ENCODE measurements around the gene ZC3H11A.

GRCh38 chr1:203763505-203763904 lies 31.9 kb upstream of the ZC3H11A start:
- TF ChIP-seq MAX (IDR thresholded peaks at IDR 0.05; ENCODE audit: insufficient read depth, insufficient read length) (no peak), CTCF (IDR thresholded peaks at IDR 0.05; ENCODE audit: extremely low read depth in 1 of 2, insufficient read depth in 1 of 2, low read depth in 1 of 2, low read length in 2 of 2) (no peak), EZH2 (IDR thresholded peaks at IDR 0.05; ENCODE audit: borderline replicate concordance, low read depth, low read length, severe bottlenecking) (no peak), MYC (IDR thresholded peaks at IDR 0.05; ENCODE audit: low read depth, low read length) (no peak), POLR2A (IDR thresholded peaks at IDR 0.05; ENCODE audit: low read depth, low read length) (no peak), POLR2AphosphoS5 (IDR thresholded peaks at IDR 0.05; ENCODE audit: insufficient read depth, low read depth, low read length) (no peak)

All from endothelial cell of umbilical vein (primary cell).